ENCODE data around the gene FBXL20. TPM values are rescaled to one million over a fixed set of nuclear protein-coding genes. Genes with fewer than 3 reads are reported as not detected.

FBXL20 gene
- polyA plus RNA-seq, 1 of the 3 experiments (the other 2 are of a cell fraction), result 2.2 TPM

GRCh38 chr17:39352986-39353385 lies 48.4 kb downstream of the FBXL20 start:
- no peaks in the 10 kb centered on the region for H3K9me2 ChIP-seq
- DNase-seq, result no peak
- CTCF ChIA-PET, result interaction anchor here (1.1 to 1.8 kb wide), 3 partner anchors 8 to 370 kb away, joined by 3 to 4 read pairs (median 3); no protein-coding TSS in a partner anchor
- H3F3A ChIP-seq (replicated peaks; ENCODE audit: insufficient read depth), result peaks cover 18% of the 10 kb centered on the region
- peaks cover 0 to 3% of the 10 kb centered on the region in 2 experiments for H3K36me3 ChIP-seq (replicated peaks in 1 of 2; ENCODE audit: control insufficient read depth in 1 of 2, insufficient read depth in 2 of 2, low read length in 1 of 2)
- H2AFZ ChIP-seq (ENCODE audit: low read depth), result no peak overlapping the region
- no peak overlapping the region for H3K4me2 ChIP-seq
- no peaks in the 10 kb centered on the region for H3K4me1 ChIP-seq (ENCODE audit: control insufficient read depth in 1 of 2, insufficient read depth in 2 of 2, low read depth in 1 of 2, low read length in 1 of 2)
- 70% methylated on average over 2 of the region's 2 CpGs for WGBS (ENCODE audit: low lambda C conversion rate)
- TF ChIP-seq SIN3A (IDR thresholded peaks at IDR 0.05; ENCODE audit: borderline replicate concordance, low read depth, low read length), result no peak
- TF ChIP-seq SMC3 (IDR thresholded peaks at IDR 0.05; ENCODE audit: low read depth, low read length), result no peak
- no peak for TF ChIP-seq MXI1 (IDR thresholded peaks at IDR 0.05; ENCODE audit: low read depth, low read length)
- TF ChIP-seq CHD2 (IDR thresholded peaks at IDR 0.05; ENCODE audit: low read length, partially characterized antibody), result no peak
- no peak for TF ChIP-seq MAX (IDR thresholded peaks at IDR 0.05; ENCODE audit: low read depth)
- no peak for TF ChIP-seq REST (IDR thresholded peaks at IDR 0.05; ENCODE audit: low read depth, low read length)
- no peak for TF ChIP-seq USF2 (IDR thresholded peaks at IDR 0.05; ENCODE audit: borderline replicate concordance, low read depth, low read length)
- no peak for TF ChIP-seq EZH2phosphoT487 (IDR thresholded peaks at IDR 0.05; ENCODE audit: borderline replicate concordance, low read depth)
- no peak for TF ChIP-seq FOSL2 (IDR thresholded peaks at IDR 0.05; ENCODE audit: borderline replicate concordance, low read depth)
- no peak for TF ChIP-seq ELF1 (IDR thresholded peaks at IDR 0.05)
- TF ChIP-seq TCF12 (IDR thresholded peaks at IDR 0.05), result no peak
- TF ChIP-seq POLR2AphosphoS5 (IDR thresholded peaks at IDR 0.05; ENCODE audit: low read depth, low read length), result no peak
- no peak for TF ChIP-seq NRF1 (IDR thresholded peaks at IDR 0.05; ENCODE audit: low read depth, low read length)
- no peak for TF ChIP-seq GATA2 (CRISPR knock-in tag; IDR thresholded peaks at IDR 0.05)
- TF ChIP-seq USF1 (IDR thresholded peaks at IDR 0.05; ENCODE audit: borderline replicate concordance, low read depth), result no peak
- no peak for TF ChIP-seq CTCF (IDR thresholded peaks at IDR 0.05)
- no peak for TF ChIP-seq FOXM1 (IDR thresholded peaks at IDR 0.05; ENCODE audit: low read depth)
- TF ChIP-seq PBX3 (IDR thresholded peaks at IDR 0.05), result no peak
- TF ChIP-seq TEAD4 (IDR thresholded peaks at IDR 0.05; ENCODE audit: borderline replicate concordance, insufficient read depth), result no peak
- no peak for TF ChIP-seq JUND (IDR thresholded peaks at IDR 0.05)
- POLR2A ChIA-PET, result no interaction called here
- no peak overlapping the region for H3K9ac ChIP-seq
- no peaks in the 10 kb centered on the region for H3K9me3 ChIP-seq
- no peak overlapping the region for H3K27ac ChIP-seq (ENCODE audit: low read depth in 2 of 2, low read length in 1 of 2)
- no peak overlapping the region for H3K4me3 ChIP-seq (ENCODE audit: low read depth in 2 of 2, low read length in 1 of 2)
- no peaks in the 10 kb centered on the region for H3K27me3 ChIP-seq (ENCODE audit: insufficient read depth)
- peaks cover 4% of the 10 kb centered on the region; the same call in 1 of the 2 replicates for H3K79me2 ChIP-seq (ENCODE audit: insufficient read depth)
- peaks cover 7% of the 10 kb centered on the region; the same call in 1 of the 2 replicates for H4K20me1 ChIP-seq (ENCODE audit: insufficient read depth)

Data from SK-N-SH (cell line).